Type B pancreatic cell (in vitro differentiated cells): ENCODE measurements around the gene CIB4. TPM values are rescaled to one million over a fixed set of nuclear protein-coding genes. Genes with fewer than 3 reads are reported as not detected.

Source experiments
- DNase-seq: peaks from one replicate; pipeline ENCODE4 v3.0.0; 2021; ENCODE audit warnings: mixed read lengths; ENCODE audit not compliant: unreplicated experiment; ENCODE audit errors: extremely low spot score
- H3K27ac Mint-ChIP-seq: 2 replicates; pipeline ENCODE4 v1.8.0; 2021; ENCODE audit warnings: mild to moderate bottlenecking, mixed read lengths
- H3K27me3 Mint-ChIP-seq: 2 replicates; pipeline ENCODE4 v1.8.0; 2021; ENCODE audit warnings: mixed read lengths
- H3K36me3 Mint-ChIP-seq: 2 replicates; pipeline ENCODE4 v1.8.0; 2021; ENCODE audit warnings: mixed read lengths
- H3K4me1 Mint-ChIP-seq: one replicate; pipeline ENCODE4 v1.8.0; 2021; ENCODE audit warnings: mixed read lengths; ENCODE audit not compliant: unreplicated experiment
- H3K4me3 Mint-ChIP-seq: 2 replicates; pipeline ENCODE4 v1.8.0; 2021; ENCODE audit warnings: mild to moderate bottlenecking, mixed read lengths
- H3K9me3 Mint-ChIP-seq: 2 replicates; pipeline ENCODE4 v1.8.0; 2021; ENCODE audit warnings: mixed read lengths
- total RNA-seq: library from RNA; stranded (reverse); gene quantifications from 2 replicates; pipeline ENCODE4 v1.2.1, GENCODE V29; 2021; ENCODE audit warnings: low replicate concordance
- TF ChIP-seq, protein P1 (sequence below): fragments of 200-600 bp; sonication (generic); conservative IDR thresholded peaks from 2 replicates; pipeline ENCODE4 v1.5.0; 2021; ENCODE audit warnings: antibody characterized with exemption, mild to moderate bottlenecking

CIB4 gene
- total RNA-seq, 1 donor from 2014 or later: not detected

DNA sequence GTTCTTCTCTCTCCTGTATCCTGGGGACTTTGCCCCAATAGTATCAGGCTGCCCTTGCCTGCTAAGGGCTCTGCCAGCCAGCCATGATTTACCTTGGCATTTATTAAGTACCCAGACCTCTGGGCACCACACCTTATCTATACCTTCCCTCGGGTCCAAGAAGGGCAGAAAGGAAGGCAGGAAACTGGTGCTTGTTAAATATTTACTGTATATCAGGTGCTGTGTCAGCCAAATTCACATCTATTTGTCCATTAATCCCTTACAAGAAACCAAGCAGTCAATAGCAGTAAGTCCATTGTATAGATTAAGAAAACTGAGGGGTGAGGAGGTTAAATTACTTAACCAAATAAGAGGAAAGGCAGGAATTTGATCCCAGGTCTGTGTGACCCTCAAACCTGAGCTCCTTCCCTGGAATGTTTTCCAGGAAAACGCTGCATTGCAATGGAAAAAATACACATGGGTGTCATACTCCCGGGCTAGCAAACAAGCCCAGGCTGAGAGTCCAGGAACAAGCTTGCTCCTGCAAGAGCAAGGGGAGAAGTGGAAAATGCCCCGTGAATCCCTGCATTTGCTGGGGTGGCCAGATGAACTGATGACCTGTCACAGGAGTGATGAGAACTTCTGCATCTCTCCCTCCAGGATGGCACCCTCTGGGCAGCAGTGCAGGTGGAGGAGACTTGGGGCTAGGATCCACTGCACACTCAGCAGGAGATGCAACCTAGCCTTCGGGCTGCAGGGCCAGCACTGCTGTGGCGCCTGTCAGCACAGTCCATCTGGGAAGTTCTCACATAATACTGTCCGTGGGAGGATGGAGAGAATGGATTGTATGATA, 30.4 kb downstream of the CIB4 start:
- Mint-ChIP-seq H3K9me3 (no peaks in the 10 kb centered on the region), H3K4me3 (no peak overlapping the region), H3K36me3 (no peaks in the 10 kb centered on the region), H3K27ac (peak overlapping the region; percentile 42), H3K27me3 (no peaks in the 10 kb centered on the region), H3K4me1 (peaks cover 68% of the 10 kb centered on the region)
- DNase-seq: no peak
- TF ChIP-seq, protein P1, sequence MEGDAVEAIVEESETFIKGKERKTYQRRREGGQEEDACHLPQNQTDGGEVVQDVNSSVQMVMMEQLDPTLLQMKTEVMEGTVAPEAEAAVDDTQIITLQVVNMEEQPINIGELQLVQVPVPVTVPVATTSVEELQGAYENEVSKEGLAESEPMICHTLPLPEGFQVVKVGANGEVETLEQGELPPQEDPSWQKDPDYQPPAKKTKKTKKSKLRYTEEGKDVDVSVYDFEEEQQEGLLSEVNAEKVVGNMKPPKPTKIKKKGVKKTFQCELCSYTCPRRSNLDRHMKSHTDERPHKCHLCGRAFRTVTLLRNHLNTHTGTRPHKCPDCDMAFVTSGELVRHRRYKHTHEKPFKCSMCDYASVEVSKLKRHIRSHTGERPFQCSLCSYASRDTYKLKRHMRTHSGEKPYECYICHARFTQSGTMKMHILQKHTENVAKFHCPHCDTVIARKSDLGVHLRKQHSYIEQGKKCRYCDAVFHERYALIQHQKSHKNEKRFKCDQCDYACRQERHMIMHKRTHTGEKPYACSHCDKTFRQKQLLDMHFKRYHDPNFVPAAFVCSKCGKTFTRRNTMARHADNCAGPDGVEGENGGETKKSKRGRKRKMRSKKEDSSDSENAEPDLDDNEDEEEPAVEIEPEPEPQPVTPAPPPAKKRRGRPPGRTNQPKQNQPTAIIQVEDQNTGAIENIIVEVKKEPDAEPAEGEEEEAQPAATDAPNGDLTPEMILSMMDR: no peak

DNA sequence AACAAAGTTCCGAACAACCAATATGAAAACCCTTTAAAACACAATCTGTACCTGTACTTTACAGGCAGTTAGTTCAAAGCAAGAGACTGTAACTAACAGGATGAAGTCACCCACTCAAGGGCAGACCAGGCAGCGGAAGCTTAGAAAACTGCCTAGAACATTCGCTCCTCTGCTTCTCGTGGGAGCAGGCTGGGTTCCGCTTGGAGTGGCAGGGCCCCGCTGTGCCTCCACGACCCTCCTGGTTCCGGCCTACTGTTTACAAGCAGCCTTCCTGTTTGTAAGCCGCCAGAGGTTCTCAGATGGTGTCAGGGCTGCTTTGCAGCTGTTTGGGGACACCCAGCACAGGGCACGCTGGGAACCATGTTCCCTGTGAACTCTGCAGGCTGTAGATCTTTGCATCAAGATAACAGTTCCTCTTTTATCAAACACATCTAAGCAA, 31.3 kb downstream of the CIB4 start:
- peak overlapping the region; percentile 8 for H3K27ac Mint-ChIP-seq
- H3K4me3 Mint-ChIP-seq: no peak overlapping the region
- H3K4me1 Mint-ChIP-seq: peaks cover 68% of the 10 kb centered on the region
- H3K27me3 Mint-ChIP-seq: no peaks in the 10 kb centered on the region
- no peaks in the 10 kb centered on the region for H3K36me3 Mint-ChIP-seq
- H3K9me3 Mint-ChIP-seq: no peaks in the 10 kb centered on the region
- TF ChIP-seq, protein P1: no peak
- DNase-seq: peak; percentile 54

DNA sequence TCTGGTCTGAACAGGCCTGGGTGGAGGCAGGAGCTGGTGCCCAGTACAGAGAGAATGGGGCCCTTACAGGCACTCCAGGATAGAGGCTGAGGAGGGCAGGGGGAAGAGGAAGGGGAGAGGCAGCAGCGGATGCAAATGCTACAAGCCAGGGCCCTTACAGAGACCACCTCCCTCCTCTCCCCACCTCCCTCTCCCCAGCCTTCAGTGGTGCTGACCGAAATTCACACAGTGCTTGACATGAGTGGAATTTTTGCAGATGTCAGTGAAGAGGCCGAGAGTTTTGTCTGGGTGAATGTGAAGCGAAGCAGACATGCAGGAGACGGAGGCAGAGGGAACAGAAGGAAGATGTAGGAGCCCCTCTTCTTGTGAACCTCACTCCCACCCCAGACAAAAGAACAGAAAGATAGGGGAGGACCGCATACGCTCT, 31.9 kb downstream of the CIB4 start:
- Mint-ChIP-seq H3K36me3 (no peaks in the 10 kb centered on the region), H3K4me1 (peaks cover 61% of the 10 kb centered on the region)
- peak; percentile 36 for DNase-seq

DNA sequence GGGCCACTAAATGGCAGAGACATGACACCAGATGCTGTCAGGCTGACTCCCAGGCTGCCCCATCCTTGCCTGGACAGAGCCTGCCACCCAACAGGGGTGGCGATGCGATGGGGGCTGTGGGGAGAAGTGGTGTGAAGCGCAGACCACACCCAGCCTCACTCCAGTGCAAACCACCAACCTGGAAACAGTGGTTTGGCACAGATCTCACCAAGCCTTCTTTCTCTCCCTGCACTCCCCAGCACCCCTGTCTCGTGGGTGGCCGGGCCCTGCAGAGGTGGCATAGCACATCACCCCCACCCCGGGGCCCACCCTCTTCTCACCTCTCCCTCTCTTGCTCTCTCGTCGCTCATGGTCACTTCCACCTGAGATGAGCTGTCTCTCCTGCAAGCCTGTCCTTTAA, 32.6 kb downstream of the CIB4 start:
- TF ChIP-seq, protein P1: no peak
- Mint-ChIP-seq H3K27ac (no peak overlapping the region), H3K27me3 (no peaks in the 10 kb centered on the region), H3K4me3 (no peak overlapping the region), H3K9me3 (no peaks in the 10 kb centered on the region), H3K4me1 (peaks cover 56% of the 10 kb centered on the region), H3K36me3 (no peaks in the 10 kb centered on the region)
- peak; percentile 58 for DNase-seq

More for the DNA sequence above, 31.9 kb downstream of the CIB4 start:
- Mint-ChIP-seq H3K9me3 (no peaks in the 10 kb centered on the region), H3K27me3 (no peaks in the 10 kb centered on the region), H3K4me3 (no peak overlapping the region), H3K27ac (peak overlapping the region; percentile 8)
- TF ChIP-seq, protein P1: no peak

DNA sequence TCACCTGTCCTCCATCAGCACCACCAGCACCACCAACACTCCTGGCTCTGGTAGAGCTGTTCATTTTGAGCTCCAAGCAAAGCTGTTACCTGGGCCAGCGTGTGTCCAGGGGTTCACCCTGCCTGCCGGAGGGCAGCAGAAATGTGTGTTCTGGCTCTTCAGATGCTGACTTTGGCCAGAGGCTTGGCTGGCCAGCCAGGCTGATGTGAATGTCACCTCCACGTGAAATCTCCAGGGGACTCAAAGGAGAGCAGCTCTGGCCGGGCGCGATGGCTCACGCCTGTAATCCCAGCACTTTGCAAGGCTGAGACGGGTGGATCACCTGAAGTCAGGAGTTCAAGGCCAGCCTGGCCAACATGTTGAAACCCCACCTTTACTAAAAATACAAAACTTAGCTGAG, 33.5 kb downstream of the CIB4 start:
- Mint-ChIP-seq H3K27me3 (no peaks in the 10 kb centered on the region), H3K4me3 (no peak overlapping the region), H3K9me3 (no peaks in the 10 kb centered on the region), H3K36me3 (no peaks in the 10 kb centered on the region), H3K27ac (peak overlapping the region; percentile 26), H3K4me1 (peaks cover 50% of the 10 kb centered on the region)
- TF ChIP-seq, protein P1: no peak
- peak; percentile 52 for DNase-seq
